Measurements from ENCODE around the gene CAMTA1.

GRCh38 chr1:7641587-7642417 is 856.5 kb downstream of the CAMTA1 start:
- TF ChIP-seq BHLHE40 (IDR thresholded peaks at IDR 0.05; ENCODE audit: borderline replicate concordance) = no peak
- TF ChIP-seq NFRKB (IDR thresholded peaks at IDR 0.05) = no peak
- no peak for TF ChIP-seq HDGF (IDR thresholded peaks at IDR 0.05; ENCODE audit: borderline replicate concordance)
- TF ChIP-seq FOXK2 (IDR thresholded peaks at IDR 0.05) = no peak
- TF ChIP-seq SUZ12 (IDR thresholded peaks at IDR 0.05) = no peak
- no peak for TF ChIP-seq FOXA1 (IDR thresholded peaks at IDR 0.05)
- no peak for TF ChIP-seq CTBP1 (IDR thresholded peaks at IDR 0.05; ENCODE audit: borderline replicate concordance)
- no peak for TF ChIP-seq ZNF384 (IDR thresholded peaks at IDR 0.05)
- no peak for TF ChIP-seq PKNOX1 (IDR thresholded peaks at IDR 0.05)
- TF ChIP-seq LEF1 (IDR thresholded peaks at IDR 0.05; ENCODE audit: borderline replicate concordance) = no peak
- TF ChIP-seq FOXM1 (IDR thresholded peaks at IDR 0.05; ENCODE audit: borderline replicate concordance) = no peak
